ENCODE results near the gene IFNA17.
A peak's percentile ranks its signal among the peaks of the same experiment; 100 is the strongest.
"Not testable (repeated sequence)": the region's sequence is repeated elsewhere in the genome, so short reads cannot be mapped to it uniquely, and the experiment has no call there.

Gene IFNA17

GRCh38 chr9:21210311-21210710 lies 17.7 kb downstream of the IFNA17 start:
- in situ Hi-C loops (cut with MboI; ENCODE audit: low pct_unique_long_range_greater_than_20kb, low sequenced_read_pairs, unreplicated experiment) = loop anchor here (25.0 kb wide), 1 partner anchor 102 kb away; the partner anchor contains the start of gene IFNA5
- DNase-seq (ENCODE audit: low spot score) = no peak
- TF ChIP-seq CTCF (IDR thresholded peaks at IDR 0.05; ENCODE audit: extremely low read depth, insufficient read depth, missing control alignments) = no peak

GRCh38 chr9:21207043-21207442 lies 21.0 kb downstream of the IFNA17 start, which contains the start of gene IFNA10:
IFNA10 (minus strand) TSS chr9:21207143; CDS start chr9:21207097, 46 bp downstream.
- DNase-seq (ENCODE audit: low spot score) = not testable (repeated sequence)
- in situ Hi-C loops (cut with MboI; ENCODE audit: low pct_unique_long_range_greater_than_20kb, low sequenced_read_pairs, unreplicated experiment) = loop anchor here (25.0 kb wide), 1 partner anchor 105 kb away; the partner anchor contains the start of gene IFNA5

GRCh38 chr9:21205204-21205603 lies 22.8 kb downstream of the IFNA17 start:
- no peak for TF ChIP-seq CTCF (IDR thresholded peaks at IDR 0.05; ENCODE audit: extremely low read depth, insufficient read depth, missing control alignments)
- in situ Hi-C loops (cut with MboI; ENCODE audit: low pct_unique_long_range_greater_than_20kb, low sequenced_read_pairs, unreplicated experiment) = loop anchor here (25.0 kb wide), 1 partner anchor 107 kb away; the partner anchor contains the start of gene IFNA5
- no peak for DNase-seq (ENCODE audit: low spot score)

- DNase-seq (ENCODE audit: low spot score) = not testable (repeated sequence)
- in situ Hi-C loops (cut with MboI; ENCODE audit: low pct_unique_long_range_greater_than_20kb, low sequenced_read_pairs, unreplicated experiment) = loop anchor here (25.0 kb wide), 1 partner anchor 110 kb away; the partner anchor contains the start of gene IFNA5
Observed at GRCh38 chr9:21202105-21202504, 25.9 kb downstream of the IFNA17 start, which contains the start of gene IFNA7. IFNA7 (minus strand) TSS chr9:21202205; CDS start chr9:21202165, 40 bp downstream.

- DNase-seq (ENCODE audit: low spot score); in situ Hi-C loops (cut with MboI; ENCODE audit: low pct_unique_long_range_greater_than_20kb, low sequenced_read_pairs, unreplicated experiment): not testable (repeated sequence)
- peak; percentile 77 for TF ChIP-seq CTCF (IDR thresholded peaks at IDR 0.05; ENCODE audit: extremely low read depth, insufficient read depth, missing control alignments)
Observed at GRCh38 chr9:21194867-21195776, 32.9 kb downstream of the IFNA17 start.

- DNase-seq (ENCODE audit: low spot score); in situ Hi-C loops (cut with MboI; ENCODE audit: low pct_unique_long_range_greater_than_20kb, low sequenced_read_pairs, unreplicated experiment): not testable (repeated sequence)
Observed at GRCh38 chr9:21187487-21187886, 40.5 kb downstream of the IFNA17 start, which contains the start of gene IFNA4. IFNA4 (minus strand) TSS chr9:21187587; CDS start chr9:21187531, 56 bp downstream.

GRCh38 chr9:21182810-21183736 lies 44.9 kb downstream of the IFNA17 start:
- peak; percentile 61 for TF ChIP-seq CTCF (IDR thresholded peaks at IDR 0.05; ENCODE audit: extremely low read depth, insufficient read depth, missing control alignments)
- in situ Hi-C loops (cut with MboI; ENCODE audit: low pct_unique_long_range_greater_than_20kb, low sequenced_read_pairs, unreplicated experiment); DNase-seq (ENCODE audit: low spot score): not testable (repeated sequence)

Data from GM13977 (cell line).